HepG2 (cell line): ENCODE data around the gene KLF3. TPM values are rescaled to one million over a fixed set of nuclear protein-coding genes. Genes with fewer than 3 reads are reported as not detected.
"Not testable (repeated sequence)": the region's sequence is repeated elsewhere in the genome, so short reads cannot be mapped to it uniquely, and the experiment has no call there.

Source experiments
- ATAC-seq: fragments of 200-7000 bp; cut with Tn5 transposase; 3 replicates; pipeline ENCODE4 v1.9.1; 2020; ENCODE audit warnings: mild to moderate bottlenecking, moderate library complexity
- BruUV-seq: library from RNA; stranded (reverse); fragments of 400-500 nt; replicated peaks from 2 replicates; lab custom pipeline; 2021; lab: Mats Ljungman, UMichigan
- CTCF ChIA-PET: fragments of 300-600 bp; formaldehyde crosslinking; extraction: SDS; loops from one replicate; lab custom pipeline; 2021; ENCODE audit warnings: low total read pairs, inconsistent platforms, low intra/inter-chr PET ratio; lab: Yijun Ruan, JAX
- POLR2A ChIA-PET: fragments of 350-600 bp; sonication (Branson Sonifier 250); formaldehyde crosslinking; loops from one replicate; lab custom pipeline; 2020; ENCODE audit warnings: antibody characterized with exemption, inconsistent platforms; lab: Yijun Ruan, JAX
- DNase-seq: peaks from one replicate; pipeline ENCODE4 v3.0.0-alpha.2; 2015; ENCODE audit warnings: low spot score
- FAIRE-seq: peaks from 3 replicates; lab custom pipeline; 2011; peaks lifted over from hg19 to GRCh38; lab: Jason Lieb, UNC
- H2AFZ ChIP-seq: one replicate; pipeline ENCODE4 v1.6.1; 2011; ENCODE audit warnings: low read length, inconsistent platforms
- H3K27ac ChIP-seq: fragments of 300-600 bp; 3 replicates; pipeline ENCODE4 v1.8.0; 2011; ENCODE audit warnings: mixed run types, mild to moderate bottlenecking, mixed read lengths, low read length, inconsistent platforms; ENCODE audit not compliant: insufficient read depth; ENCODE audit errors: extremely low read length
- H3K27me3 ChIP-seq, 2 experiments: fragments of 200-600 bp in 1 of 2; 2 replicates in 1 of 2; 3 replicates in 1 of 2; pipeline versions ENCODE4 v1.6.0 to v1.8.0; 2011; ENCODE audit warnings: low read length in 2 of 2, mild to moderate bottlenecking in 2 of 2, moderate library complexity in 2 of 2, inconsistent platforms in 1 of 2; ENCODE audit not compliant: insufficient read depth in 2 of 2, control insufficient read depth in 1 of 2
- H3K36me3 ChIP-seq, 2 experiments: fragments of 200-600 bp in 1 of 2; replicated peaks in 1 of 2; 2 replicates in 1 of 2; 3 replicates in 1 of 2; pipeline versions ENCODE4 v1.5.1 to v1.8.0; 2011; ENCODE audit warnings: low read length in 2 of 2, inconsistent platforms in 1 of 2; ENCODE audit not compliant: insufficient read depth in 2 of 2, control insufficient read depth in 1 of 2
- H3K4me1 ChIP-seq: 2 replicates; pipeline ENCODE4 v1.5.1; 2012; ENCODE audit warnings: low read length, inconsistent platforms; ENCODE audit not compliant: insufficient read depth
- H3K4me2 ChIP-seq: 2 replicates; pipeline ENCODE4 v1.6.0; 2011; ENCODE audit warnings: low read depth, low read length, inconsistent platforms
- H3K4me3 ChIP-seq, 3 experiments: fragments of 200-600 bp in 1 of 3; sonication (generic), shearing (Covaris generic) in 1 of 3; replicated peaks in 1 of 3; 2 replicates each; pipeline ENCODE4 v1.5.1; 2011 to 2016; ENCODE audit warnings: low read length in 3 of 3, inconsistent platforms in 2 of 3, low read depth in 2 of 3, mild to moderate bottlenecking in 2 of 3, control low read depth in 1 of 3, mixed read lengths in 1 of 3; ENCODE audit not compliant: insufficient read depth in 1 of 3
- H3K79me2 ChIP-seq: one replicate; pipeline ENCODE4 v1.6.1; 2011; ENCODE audit warnings: low read length, inconsistent platforms; ENCODE audit not compliant: insufficient read depth
- H3K9ac ChIP-seq: 2 replicates; pipeline ENCODE4 v1.6.0; 2011; ENCODE audit warnings: mild to moderate bottlenecking, low read depth, low read length, inconsistent platforms; ENCODE audit not compliant: insufficient read depth
- H3K9me3 ChIP-seq: 2 replicates; pipeline ENCODE4 v1.5.1; 2012; ENCODE audit warnings: mild to moderate bottlenecking, low read length
- H4K20me1 ChIP-seq: 2 replicates; pipeline ENCODE4 v1.6.0; 2011; ENCODE audit warnings: inconsistent platforms, mild to moderate bottlenecking, low read length, moderate library complexity; ENCODE audit not compliant: insufficient read depth
- AGO1 ChIP-seq: fragments of 200-400 bp; formaldehyde crosslinking; IDR thresholded peaks from 2 replicates; pipeline ENCODE4 v1.6.1; 2017; ENCODE audit warnings: mild to moderate bottlenecking, low read depth, low read length, moderate library complexity; ENCODE audit not compliant: poor library complexity, severe bottlenecking
- ARHGAP35 ChIP-seq: sonication (generic); formaldehyde crosslinking; IDR thresholded peaks from 2 replicates; pipeline ENCODE4 v1.9.0; 2022; ENCODE audit warnings: mild to moderate bottlenecking, inconsistent platforms, moderate library complexity, missing genetic modification reagents, borderline replicate concordance
- ELF3 ChIP-seq: IDR thresholded peaks from 2 replicates; pipeline ENCODE4 v1.6.1; 2016; ENCODE audit warnings: missing genetic modification reagents, missing compliant biosample characterization
- FOSL2 ChIP-seq: sonication (generic); formaldehyde crosslinking; IDR thresholded peaks from 2 replicates; pipeline ENCODE4 v1.4.0; 2020; ENCODE audit warnings: missing genetic modification reagents
- HOMEZ ChIP-seq: IDR thresholded peaks from 2 replicates; pipeline ENCODE4 v1.6.1; 2016; ENCODE audit warnings: low read depth
- PHF20 ChIP-seq: sonication (generic); formaldehyde crosslinking; IDR thresholded peaks from 2 replicates; pipeline ENCODE4 v1.5.0; 2020; ENCODE audit warnings: mild to moderate bottlenecking, missing genetic modification reagents
- TCF7L2 ChIP-seq: IDR thresholded peaks from 2 replicates; pipeline ENCODE4 v1.6.1; 2011; ENCODE audit warnings: mild to moderate bottlenecking, low read depth, low read length, moderate library complexity
- ZEB1 ChIP-seq: IDR thresholded peaks from 2 replicates; pipeline ENCODE4 v1.6.1; 2012; ENCODE audit warnings: mild to moderate bottlenecking, low read depth, inconsistent platforms; ENCODE audit not compliant: insufficient replicate concordance
- ZMYM2 ChIP-seq: sonication (generic); formaldehyde crosslinking; IDR thresholded peaks from 2 replicates; pipeline ENCODE4 v1.8.0; 2022; ENCODE audit warnings: mild to moderate bottlenecking, missing genetic modification reagents
- ZNF460 ChIP-seq: sonication (generic); formaldehyde crosslinking; IDR thresholded peaks from 2 replicates; pipeline ENCODE4 v1.5.1; 2020; ENCODE audit warnings: missing genetic modification reagents, mild to moderate bottlenecking, borderline replicate concordance
- ZNF770 ChIP-seq: sonication (generic); formaldehyde crosslinking; IDR thresholded peaks from 2 replicates; pipeline ENCODE4 v1.5.0; 2020; ENCODE audit warnings: mild to moderate bottlenecking, missing genetic modification reagents
- WGBS: methylation state at CpG from one replicate; pipeline ENCODE4 v1.1.6; 2017; ENCODE audit warnings: low lambda C conversion rate; 5-methylcytosine and 5-hydroxymethylcytosine counted together
- in situ Hi-C: cut with HindIII; loops from 2 replicates; pipeline ENCODE4 v1.10.0; 2017; ENCODE audit warnings: low pct_unique_long_range_greater_than_20kb; ENCODE audit not compliant: extremely low pct_ligation_motif_present
- intact Hi-C: fragments of 100-400 bp; cut with micrococcal nuclease; formaldehyde crosslinking; loops from one replicate; pipeline ENCODE4 v1.10.0; 2022; ENCODE audit not compliant: unreplicated experiment
- polyA plus RNA-seq, 8 experiments: library from polyadenylated mRNA; depleted of rRNA in 3 of 8; stranded (reverse) in 7 of 8; unstranded in 1 of 8; fragments of >200 nt; fragmentation: Illumina TruSeq in 4 of 8; extraction: Trizol in 4 of 8; gene quantifications; 2 replicates each; pipeline versions ENCODE4 v1.2.1 to v1.2.3, GENCODE V29; 2011 to 2016; ENCODE audit warnings: low read depth in 4 of 8, missing spikeins in 1 of 8, mixed read lengths in 1 of 8; ENCODE audit not compliant: insufficient read depth in 1 of 8
- total RNA-seq, 5 experiments: library from RNA; depleted of rRNA; stranded (reverse); fragments of >200 nt; fragmentation: Illumina TruSeq; extraction: Trizol; gene quantifications; 2 replicates each; pipeline ENCODE4 v1.2.3, GENCODE V29; 2016; ENCODE audit warnings: low read depth in 1 of 5

KLF3 gene
- total and polyA plus RNA-seq, 2 of the 13 experiments (the other 11 are each of a cell fraction or from before 2014, with no cell fraction given): 29.1 to 37.8 TPM

GRCh38 chr4:38621831-38622230 is 42.2 kb upstream of the KLF3 start (continued):
- no peak for TF ChIP-seq ZEB1
- no peak for TF ChIP-seq ARHGAP35 (CRISPR knock-in tag)
- TF ChIP-seq HOMEZ: no peak
- TF ChIP-seq AGO1: no peak
- TF ChIP-seq ELF3 (CRISPR knock-in tag): no peak
- no peak for TF ChIP-seq TCF7L2
- TF ChIP-seq PHF20 (CRISPR knock-in tag): no peak

GRCh38 chr4:38622340-38622739 is 41.7 kb upstream of the KLF3 start:
- TF ChIP-seq ZNF770 (CRISPR knock-in tag): peak; percentile 60
- peak; percentile 57; the same call in 1 of the 2 replicates for TF ChIP-seq ZNF460 (CRISPR knock-in tag)
- TF ChIP-seq FOSL2 (CRISPR knock-in tag): peak; percentile 73
- peak; percentile 34; the same call in 1 of the 2 replicates for TF ChIP-seq ZMYM2 (CRISPR knock-in tag)
- H2AFZ ChIP-seq, H3K4me2 ChIP-seq, H3K4me3 ChIP-seq, CTCF ChIA-PET, H3K36me3 ChIP-seq, intact Hi-C loops, BruUV-seq, POLR2A ChIA-PET, H3K9me3 ChIP-seq, ATAC-seq, FAIRE-seq, H4K20me1 ChIP-seq, in situ Hi-C loops, H3K79me2 ChIP-seq, H3K9ac ChIP-seq, DNase-seq, H3K27ac ChIP-seq, H3K27me3 ChIP-seq: not testable (repeated sequence)
- 0% methylated on average over 2 of the region's 2 CpGs for WGBS
- H3K4me1 ChIP-seq: peaks cover 37% of the 10 kb centered on the region
